Hematopoietic multipotent progenitor cell treated with erythropoietin and hydrocortisone succinate and interleukin-3 and kit ligand, for 15 days (in vitro differentiated cells): ENCODE data around the gene RMDN2.

Experiments
- DNase-seq: peaks from one replicate; pipeline ENCODE4 v3.0.0-alpha.2; 2015; ENCODE audit warnings: low spot score

RMDN2 gene

DNA sequence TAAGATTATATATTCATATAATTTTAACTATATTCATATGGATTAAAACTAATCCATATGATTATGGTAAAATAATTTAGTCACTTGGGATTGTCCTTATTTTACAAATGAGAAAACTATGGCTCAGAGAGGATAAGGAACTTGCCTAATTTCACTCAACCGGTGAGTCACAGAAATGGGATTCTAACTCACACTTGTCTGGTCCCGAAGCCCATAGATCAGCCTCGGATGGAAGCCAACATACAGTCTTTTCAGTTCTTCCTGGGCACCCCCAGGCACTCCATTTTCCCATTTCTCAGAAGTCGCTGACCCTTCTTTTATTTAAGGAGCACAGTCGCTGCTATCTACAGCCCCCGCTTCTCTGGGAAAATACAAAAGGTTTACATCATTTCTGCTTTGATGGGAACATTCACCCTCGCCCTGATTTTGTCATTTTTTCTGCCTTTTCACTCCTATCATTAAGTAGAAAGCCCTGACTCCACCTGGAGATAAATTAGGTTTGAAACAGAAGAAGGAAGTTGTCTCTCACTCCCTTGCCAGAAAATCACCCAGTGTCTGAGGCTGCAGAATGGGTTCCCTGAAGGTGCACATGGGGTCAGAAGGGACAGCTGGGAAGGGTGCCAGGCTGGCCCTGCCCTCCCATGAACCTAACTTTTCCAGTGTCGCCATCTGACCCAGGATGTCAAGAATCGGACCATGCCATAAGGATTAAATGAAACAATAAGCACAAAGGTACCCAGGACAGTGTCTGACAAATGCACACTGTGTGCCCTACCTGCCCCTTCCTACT is 114.2 kb downstream of the RMDN2 start:
- DNase-seq, result no peak

DNA sequence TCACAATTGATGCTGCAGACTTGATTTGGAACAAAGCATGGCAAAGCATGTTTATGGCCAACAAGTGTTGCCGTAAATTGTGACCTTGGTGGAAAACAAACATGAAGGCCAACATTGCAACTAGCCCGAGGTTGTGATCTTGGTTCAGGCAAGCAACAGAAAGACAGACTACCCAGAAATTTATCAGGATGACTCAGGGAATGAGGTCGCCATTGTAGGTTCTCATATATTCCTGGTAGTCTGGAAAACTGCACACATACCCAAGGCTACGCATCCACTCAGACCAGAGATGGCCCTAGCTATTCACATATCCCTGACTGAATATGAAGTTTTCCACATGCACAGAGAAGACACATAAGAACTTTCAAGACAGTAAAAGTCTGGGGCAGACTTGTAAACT is 120.7 kb downstream of the RMDN2 start:
- DNase-seq, result no peak

- DNase-seq, result no peak
These were observed 131.1 kb downstream of the RMDN2 start for GRCh38 chr2:38056216-38056615.

DNA sequence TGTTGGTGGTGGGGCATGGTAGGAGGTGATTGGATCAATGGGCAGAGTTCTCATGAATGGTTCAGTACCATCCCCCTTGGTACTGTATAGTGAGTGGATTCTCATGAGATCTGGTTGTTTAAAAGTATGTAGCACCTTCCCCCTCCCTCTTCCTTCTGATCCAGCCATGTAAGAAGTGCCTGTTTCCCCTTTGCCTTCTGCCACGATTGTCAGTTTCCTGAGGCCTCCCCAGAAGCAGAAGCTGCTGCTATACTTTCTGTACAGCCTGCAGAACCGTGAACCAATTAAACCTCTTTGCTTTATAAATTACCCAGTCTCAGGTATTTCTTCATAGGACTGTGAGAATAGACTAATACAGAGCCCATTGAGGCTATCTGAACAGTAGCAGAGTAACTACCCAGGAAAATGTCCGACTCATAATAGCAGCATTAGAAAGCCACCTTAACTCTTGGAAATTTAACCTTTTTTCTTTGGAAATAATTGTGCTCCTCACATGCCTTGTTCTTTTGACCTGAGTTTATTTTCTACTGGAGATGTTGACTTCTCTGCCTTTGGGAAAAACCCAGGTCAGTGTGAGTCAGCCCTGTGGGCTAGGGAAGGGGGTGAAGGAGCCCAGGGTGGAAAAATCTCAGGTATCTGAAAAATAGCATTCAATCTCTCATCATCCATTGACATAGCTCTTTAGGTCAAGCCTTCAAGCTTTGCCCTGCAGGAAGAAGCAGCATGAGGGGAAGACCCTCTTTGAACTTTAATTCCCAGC is 132.7 kb downstream of the RMDN2 start:
- no peak for DNase-seq

- DNase-seq, result no peak
These were observed 135.3 kb downstream of the RMDN2 start for GRCh38 chr2:38060236-38061018.

DNA sequence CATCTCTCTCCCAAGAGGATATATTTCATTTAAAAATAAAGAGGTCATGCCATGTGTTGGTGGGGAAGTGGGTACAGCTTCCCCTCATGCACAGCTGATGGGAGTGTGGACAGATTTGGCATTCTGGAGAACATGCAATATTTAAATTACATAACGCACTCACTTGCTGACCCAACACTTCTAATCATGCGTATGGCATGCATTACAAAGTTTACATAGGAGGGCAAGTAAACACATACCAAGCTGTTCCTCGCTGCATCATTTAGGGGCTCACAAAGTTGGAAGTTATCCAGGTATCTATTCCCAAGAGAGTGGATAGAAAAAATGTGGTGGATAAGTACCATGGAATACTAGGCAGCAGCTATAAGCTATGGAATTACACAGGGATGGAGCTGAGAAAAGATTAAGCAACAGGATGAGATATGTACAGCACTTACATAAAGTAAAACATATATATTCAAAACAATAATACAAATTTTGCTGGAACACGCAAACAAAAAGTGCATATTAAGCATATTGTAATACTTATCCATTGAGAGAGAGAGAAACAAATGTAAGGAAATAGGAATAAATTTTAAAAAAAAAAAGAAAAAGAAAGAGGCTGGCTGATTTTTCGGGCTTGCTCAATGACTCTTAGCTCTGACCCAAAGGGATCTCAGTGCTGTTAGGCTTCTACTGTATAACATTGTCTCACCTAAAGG is 139.9 kb downstream of the RMDN2 start:
- no peak for DNase-seq

DNA sequence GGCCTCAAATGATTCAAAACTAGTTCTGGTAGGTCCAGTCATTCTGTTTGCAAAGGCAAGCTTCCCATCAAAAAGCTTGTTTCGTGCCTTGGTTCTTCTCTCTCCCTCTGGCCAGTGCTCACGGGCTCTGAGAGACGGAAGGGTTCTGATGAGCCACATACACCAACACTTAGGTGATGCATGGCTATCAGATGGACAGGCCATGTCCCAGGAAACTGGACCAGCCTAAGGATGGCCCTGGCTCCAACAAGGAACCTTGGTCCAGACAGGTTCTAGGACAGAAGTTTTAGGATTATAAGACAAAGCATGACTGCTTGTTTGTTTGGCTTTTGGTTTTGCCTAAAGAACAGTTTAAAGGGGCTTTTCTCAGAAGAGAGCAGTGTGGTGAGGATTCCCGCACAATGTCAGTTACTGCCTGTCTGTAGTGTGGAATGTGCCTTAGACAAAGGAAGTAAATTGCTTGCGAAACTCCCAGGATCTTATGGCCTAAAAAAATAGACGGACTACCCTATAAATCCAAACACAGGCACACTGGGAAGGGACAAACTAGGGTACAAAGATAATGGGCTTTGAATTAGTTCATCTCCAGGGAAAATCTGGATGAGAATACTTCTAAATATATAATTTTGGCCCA is 140.5 kb downstream of the RMDN2 start:
- no peak for DNase-seq

DNA sequence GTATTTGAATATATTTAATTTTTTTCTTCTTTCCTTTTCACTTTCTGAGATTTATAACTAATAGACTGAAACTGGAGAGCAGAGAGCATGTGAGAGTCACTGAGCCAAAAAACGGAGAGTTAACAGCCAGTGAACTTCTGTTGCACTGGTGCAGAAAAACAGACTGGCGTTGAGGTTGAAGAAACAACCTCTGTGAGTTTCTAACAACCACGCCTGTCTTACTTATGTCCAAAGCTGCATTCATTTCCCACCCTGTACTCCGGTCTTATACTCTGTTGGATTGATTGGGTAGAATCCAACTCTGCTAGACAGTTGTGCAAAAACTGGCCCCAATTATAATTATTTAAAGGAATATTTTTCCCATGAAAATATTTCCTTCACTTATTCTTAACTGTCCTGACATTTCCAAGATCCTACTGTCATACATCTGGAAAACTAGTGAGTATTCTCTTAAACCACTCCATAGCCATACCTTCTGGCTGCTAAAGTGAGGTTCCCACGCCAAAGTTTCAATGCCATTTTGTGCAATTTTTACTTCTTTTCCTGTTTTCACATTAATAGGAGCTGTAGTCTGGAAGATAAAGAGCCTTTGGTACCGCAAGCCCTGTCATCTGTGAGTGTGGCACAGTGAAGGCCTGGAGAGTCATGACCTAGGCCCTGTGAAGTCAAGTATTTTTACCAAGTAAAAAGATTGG is 141.5 kb downstream of the RMDN2 start:
- DNase-seq, result no peak
